OCI-LY3 (cell line): ENCODE measurements around the gene CCDC8.

ENCODE experiments used
- CTCF ChIP-seq: fragments of 200-600, 300-600 bp; sonication (generic); IDR thresholded peaks from 2 replicates; pipeline ENCODE4 v1.5.1; 2014; ENCODE audit warnings: antibody characterized with exemption, low read length, low read depth
- EZH2phosphoT487 ChIP-seq: fragments of 200-600 bp; shearing (Covaris generic); IDR thresholded peaks from 2 replicates; pipeline ENCODE4 v1.6.1; 2018; ENCODE audit warnings: antibody characterized with exemption, mixed run types, low read depth

GRCh38 chr19:46453661-46454060 lies 40.3 kb upstream of the CCDC8 start:
- TF ChIP-seq CTCF (no peak), EZH2phosphoT487 (no peak)
